Activated naive CD8-positive, alpha-beta T cell treated with anti-CD3 and anti-CD28 coated beads for 36 hours (primary cell): ENCODE data around the gene BPNT1. TPM values are rescaled to one million over a fixed set of nuclear protein-coding genes. Genes with fewer than 3 reads are reported as not detected.
"Not testable (repeated sequence)": the region's sequence is repeated elsewhere in the genome, so short reads cannot be mapped to it uniquely, and the experiment has no call there.

Source experiments
- DNase-seq: peaks from one replicate; pipeline ENCODE4 v3.0.0; 2021
- H3K27ac Mint-ChIP-seq: one replicate; pipeline ENCODE4 v1.8.0; 2022; ENCODE audit warnings: mild to moderate bottlenecking, moderate library complexity, mixed read lengths
- H3K27me3 Mint-ChIP-seq: one replicate; pipeline ENCODE4 v1.8.0; 2022; ENCODE audit warnings: mild to moderate bottlenecking, mixed read lengths
- H3K36me3 Mint-ChIP-seq: one replicate; pipeline ENCODE4 v1.8.0; 2021; ENCODE audit warnings: mild to moderate bottlenecking, mixed read lengths
- H3K4me1 Mint-ChIP-seq: one replicate; pipeline ENCODE4 v1.8.0; 2021; ENCODE audit warnings: mixed read lengths
- H3K4me3 Mint-ChIP-seq: one replicate; pipeline ENCODE4 v1.8.0; 2022; ENCODE audit warnings: mild to moderate bottlenecking, moderate library complexity, mixed read lengths
- H3K9me3 Mint-ChIP-seq: one replicate; pipeline ENCODE4 v1.8.0; 2022; ENCODE audit warnings: mixed read lengths
- total RNA-seq, 2 experiments: library from RNA; stranded (reverse); gene quantifications; one replicate each; pipeline ENCODE4 v1.2.3, GENCODE V29; 2021

Gene BPNT1
- total RNA-seq, 2 experiments from 2014 or later = 23.6 to 26.1 TPM

DNA sequence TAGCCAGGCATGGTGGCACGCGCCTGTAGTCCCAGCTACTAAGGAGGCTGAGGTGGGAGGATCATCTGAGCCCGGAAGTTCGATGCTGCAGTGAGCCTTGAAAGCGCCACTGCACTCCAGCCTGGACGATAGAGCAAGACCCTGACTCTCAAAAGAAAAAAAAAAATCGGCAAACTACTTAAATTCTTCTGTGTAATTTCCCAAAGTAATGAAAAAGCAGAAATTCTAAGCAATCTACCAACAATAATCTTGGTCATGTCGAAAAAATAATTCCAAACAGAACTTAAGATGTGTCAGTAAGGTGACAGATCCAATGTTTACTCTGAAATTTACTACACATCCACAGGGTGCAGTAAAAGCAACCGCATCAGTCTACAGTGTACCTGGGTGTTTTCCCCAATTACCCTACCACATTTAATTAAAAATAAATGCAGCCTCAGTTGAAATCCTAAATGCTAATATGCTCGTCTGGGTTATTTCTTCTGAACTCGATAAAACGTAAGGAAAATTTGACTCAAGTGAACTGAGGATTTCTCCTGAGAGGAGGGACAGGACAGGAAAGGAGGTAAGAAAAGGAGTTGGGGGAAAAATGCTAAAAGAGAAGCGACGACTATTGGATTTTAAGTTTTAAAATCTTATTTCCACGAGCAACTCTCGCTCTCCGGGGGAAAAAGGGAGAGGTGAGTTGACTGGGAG is 44.1 kb downstream of the BPNT1 start:
- Mint-ChIP-seq H3K27me3 (no peaks in the 10 kb centered on the region), H3K4me3 (peak overlapping the region; percentile 95), H3K4me1 (peaks cover 30% of the 10 kb centered on the region), H3K9me3 (no peaks in the 10 kb centered on the region), H3K36me3 (peaks cover 23% of the 10 kb centered on the region), H3K27ac (peak overlapping the region; percentile 99)
- no peak for DNase-seq

DNA sequence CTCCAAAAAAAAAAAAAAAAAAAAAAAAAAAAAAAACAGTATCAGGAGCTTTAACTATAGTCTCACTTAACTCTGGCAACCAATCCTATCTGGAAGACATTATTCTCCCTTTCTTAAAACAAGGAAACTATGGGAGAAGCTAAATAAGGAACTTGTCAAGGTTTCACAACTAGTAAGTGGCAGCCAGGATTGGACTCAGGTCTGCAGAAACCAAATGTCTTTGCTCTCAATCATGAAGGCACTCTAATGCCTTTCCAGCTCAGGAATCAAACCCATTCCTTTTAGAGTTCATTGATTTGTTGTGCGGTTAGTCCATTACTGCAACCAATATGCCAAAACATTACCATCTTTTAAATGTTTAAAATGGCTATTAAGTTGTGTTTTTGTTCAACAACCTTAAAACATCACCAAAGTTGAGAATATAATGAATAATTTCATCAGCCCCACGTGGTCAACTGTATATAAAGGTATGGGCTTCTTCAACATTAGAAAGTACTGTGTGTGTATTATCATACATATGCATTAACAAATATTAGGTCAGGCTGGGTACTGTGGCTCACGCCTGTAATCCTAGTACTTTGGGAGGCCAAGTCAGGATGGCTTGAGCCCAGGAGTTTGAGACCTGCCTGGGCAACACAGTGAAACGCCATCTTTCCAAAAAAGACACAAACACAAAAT is 44.8 kb downstream of the BPNT1 start:
- H3K4me1 Mint-ChIP-seq = peaks cover 32% of the 10 kb centered on the region
- no peaks in the 10 kb centered on the region for H3K27me3 Mint-ChIP-seq
- peaks cover 23% of the 10 kb centered on the region for H3K36me3 Mint-ChIP-seq
- H3K4me3 Mint-ChIP-seq = peak overlapping the region; percentile 95
- H3K27ac Mint-ChIP-seq = peak overlapping the region; percentile 99
- no peaks in the 10 kb centered on the region for H3K9me3 Mint-ChIP-seq
- no peak for DNase-seq

DNA sequence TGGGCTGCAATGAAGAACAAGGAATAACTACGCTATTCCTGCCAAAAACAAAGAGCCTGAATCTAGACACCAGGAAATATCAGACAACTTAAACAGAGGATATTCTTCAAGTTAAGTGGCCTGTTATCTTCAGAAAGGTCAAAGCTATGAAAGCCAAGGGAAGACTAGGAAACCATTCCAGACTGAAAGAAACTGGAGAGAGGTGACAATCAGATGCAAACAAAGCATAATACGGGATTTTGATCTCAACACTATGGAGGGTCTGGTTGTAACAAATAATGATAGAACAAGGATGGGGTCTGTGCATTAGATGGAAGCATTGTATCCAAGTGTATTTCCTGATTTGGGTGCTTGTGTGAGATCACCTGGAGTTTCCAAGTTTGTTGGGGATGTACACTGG is 45.9 kb downstream of the BPNT1 start:
- Mint-ChIP-seq H3K36me3 (peaks cover 28% of the 10 kb centered on the region), H3K9me3 (no peaks in the 10 kb centered on the region), H3K4me3 (peak overlapping the region; percentile 55), H3K4me1 (peaks cover 38% of the 10 kb centered on the region), H3K27me3 (no peaks in the 10 kb centered on the region), H3K27ac (peak overlapping the region; percentile 49)
- DNase-seq = no peak

DNA sequence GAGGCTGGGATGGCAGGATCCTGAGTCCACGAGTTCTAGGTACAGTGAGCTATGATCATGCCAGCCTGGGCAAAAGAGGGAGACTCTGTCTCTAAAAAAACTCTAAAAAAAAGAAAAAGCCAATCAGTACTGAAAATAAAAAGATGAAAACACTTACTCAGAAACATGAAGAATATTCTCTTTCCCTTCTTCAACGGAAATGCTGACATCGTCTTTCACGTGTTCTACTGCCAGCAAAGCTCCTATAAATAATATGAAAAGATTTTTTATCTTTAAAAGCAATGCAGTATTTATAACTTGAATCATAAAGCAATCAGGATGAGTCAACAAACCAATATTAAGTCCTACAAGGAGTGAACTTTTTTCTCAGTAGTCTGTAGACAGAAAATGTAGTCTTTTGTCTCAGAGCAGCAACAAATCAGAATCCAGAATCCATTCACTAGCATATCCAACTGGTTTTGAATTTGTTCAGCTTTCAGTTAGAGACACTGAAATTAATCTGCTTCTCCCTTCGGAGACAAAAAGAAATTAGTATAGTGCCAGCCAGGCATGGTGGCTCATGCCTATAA is 49.5 kb downstream of the BPNT1 start:
- Mint-ChIP-seq H3K27ac (peak overlapping the region; percentile 20), H3K4me1 (peaks cover 41% of the 10 kb centered on the region), H3K27me3 (no peaks in the 10 kb centered on the region), H3K36me3 (peaks cover 44% of the 10 kb centered on the region), H3K4me3 (no peak overlapping the region), H3K9me3 (no peaks in the 10 kb centered on the region)
- no peak for DNase-seq

DNA sequence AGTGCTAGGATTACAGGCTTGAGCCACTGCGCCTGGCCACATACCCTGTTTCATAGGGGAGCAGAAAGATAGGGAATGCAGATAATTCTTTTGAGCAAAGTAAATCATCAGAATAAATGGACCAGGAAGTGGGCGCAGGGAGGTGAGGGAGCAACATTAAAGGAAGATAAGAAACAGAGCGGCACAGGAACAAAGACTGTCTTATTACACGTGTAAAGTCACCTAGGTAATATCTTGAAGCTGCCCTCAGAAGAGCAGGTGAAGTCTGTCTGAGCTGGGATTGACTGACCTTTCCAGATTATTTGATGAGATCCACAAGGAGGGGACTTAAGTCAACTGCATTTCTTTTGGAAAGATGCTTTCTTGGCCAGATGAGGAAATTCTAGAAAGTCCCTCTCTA is 50.9 kb downstream of the BPNT1 start:
- Mint-ChIP-seq H3K4me3 (no peak overlapping the region), H3K4me1 (peaks cover 34% of the 10 kb centered on the region), H3K9me3 (no peaks in the 10 kb centered on the region), H3K27me3 (no peaks in the 10 kb centered on the region), H3K36me3 (peaks cover 44% of the 10 kb centered on the region), H3K27ac (no peak overlapping the region)
- DNase-seq = no peak

DNA sequence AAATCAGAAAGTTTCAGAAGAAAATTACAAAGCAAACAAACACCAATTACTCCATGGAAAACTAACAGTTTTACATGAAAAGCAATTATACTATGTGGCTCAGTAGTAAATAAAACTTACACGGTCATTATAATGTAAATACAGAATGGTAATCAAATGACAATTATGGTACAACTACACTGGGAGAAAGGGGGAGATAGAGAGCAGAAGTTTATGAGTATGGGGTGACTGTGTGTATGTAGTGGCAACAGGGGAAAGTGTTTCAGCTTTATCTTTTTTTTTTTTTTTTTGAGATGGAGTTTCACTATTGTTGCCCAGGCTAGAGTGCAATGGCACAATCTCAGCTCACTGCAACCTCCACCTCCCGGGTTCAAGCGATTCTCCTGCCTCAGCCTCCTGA is 51.8 kb downstream of the BPNT1 start:
- not testable (repeated sequence) for H3K4me3 Mint-ChIP-seq, H3K27ac Mint-ChIP-seq, H3K9me3 Mint-ChIP-seq, H3K27me3 Mint-ChIP-seq, DNase-seq
- Mint-ChIP-seq H3K36me3 (peaks cover 42% of the 10 kb centered on the region), H3K4me1 (peaks cover 28% of the 10 kb centered on the region)

DNA sequence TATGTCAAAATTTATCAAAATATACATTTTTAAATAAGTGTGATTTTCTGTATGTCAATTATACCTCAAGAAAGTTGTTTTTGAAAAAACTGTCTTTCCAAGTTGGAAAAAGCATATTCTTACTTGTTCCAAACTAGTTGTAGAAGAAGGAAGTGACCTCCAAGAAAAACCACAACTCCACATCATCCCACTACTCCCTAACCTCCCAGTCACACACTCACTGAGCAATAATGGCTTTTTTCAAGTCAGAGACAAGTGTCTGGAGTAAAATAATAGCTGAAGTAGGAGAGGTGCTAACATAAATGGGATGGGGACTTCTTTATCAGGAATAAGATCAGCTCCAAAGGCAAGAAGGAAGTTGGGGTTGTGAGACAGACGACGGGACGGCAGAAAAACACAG is 56.7 kb downstream of the BPNT1 start:
- peaks cover 15% of the 10 kb centered on the region for H3K4me1 Mint-ChIP-seq
- no peak overlapping the region for H3K4me3 Mint-ChIP-seq
- no peaks in the 10 kb centered on the region for H3K9me3 Mint-ChIP-seq
- peaks cover 39% of the 10 kb centered on the region for H3K36me3 Mint-ChIP-seq
- no peaks in the 10 kb centered on the region for H3K27me3 Mint-ChIP-seq
- no peak overlapping the region for H3K27ac Mint-ChIP-seq
- DNase-seq = no peak

DNA sequence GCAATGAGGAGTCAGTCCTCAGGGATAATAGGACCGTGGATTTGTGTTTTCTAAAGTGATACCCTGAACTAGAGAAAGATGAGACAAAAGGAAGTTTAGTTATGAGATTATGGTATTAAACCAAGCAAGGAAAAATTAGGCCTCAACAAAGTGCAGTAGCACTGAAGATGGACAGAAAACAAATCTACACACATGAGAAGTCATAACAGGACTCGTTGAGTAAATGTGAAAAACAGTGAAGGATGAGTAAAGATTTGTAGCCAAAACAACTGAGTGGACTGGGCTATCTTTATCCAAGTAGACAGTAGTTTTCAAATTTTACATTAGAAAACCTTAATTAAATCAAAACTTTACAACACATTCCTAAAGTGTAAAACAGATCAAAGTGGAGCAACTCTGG is 58.3 kb downstream of the BPNT1 start:
- no peak for DNase-seq
- H3K9me3 Mint-ChIP-seq = no peaks in the 10 kb centered on the region
- no peaks in the 10 kb centered on the region for H3K27me3 Mint-ChIP-seq
- H3K4me1 Mint-ChIP-seq = peaks cover 6% of the 10 kb centered on the region
- no peak overlapping the region for H3K27ac Mint-ChIP-seq
- H3K36me3 Mint-ChIP-seq = peaks cover 30% of the 10 kb centered on the region
- no peak overlapping the region for H3K4me3 Mint-ChIP-seq

DNA sequence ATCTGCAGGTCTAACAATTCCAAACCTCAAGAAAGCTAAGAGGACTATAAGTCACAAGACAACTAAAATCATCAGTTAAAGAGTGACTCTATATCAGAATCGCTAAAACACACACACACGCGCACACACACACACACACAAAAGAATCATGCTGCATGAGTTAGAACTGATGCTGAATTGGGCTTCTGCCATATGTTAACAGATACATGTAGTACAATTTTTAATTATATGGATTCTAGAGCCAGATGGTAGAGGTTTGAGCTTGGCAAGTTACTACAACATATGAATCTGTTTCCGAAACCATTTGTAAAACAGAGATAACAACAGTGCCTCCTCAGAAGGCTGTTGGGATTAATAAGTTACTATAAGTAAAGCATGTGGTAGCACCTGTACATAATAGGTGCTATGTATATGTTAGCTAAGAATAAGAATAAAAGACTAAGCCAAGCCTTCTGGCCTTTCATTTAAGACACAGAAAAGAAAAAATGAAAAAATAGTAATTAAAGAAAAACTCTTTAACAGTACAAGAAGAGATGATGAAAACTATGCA is 61.2 kb downstream of the BPNT1 start:
- H3K4me1 Mint-ChIP-seq = peaks cover 3% of the 10 kb centered on the region
- DNase-seq = no peak
- no peaks in the 10 kb centered on the region for H3K27me3 Mint-ChIP-seq
- no peak overlapping the region for H3K27ac Mint-ChIP-seq
- no peak overlapping the region for H3K4me3 Mint-ChIP-seq
- H3K9me3 Mint-ChIP-seq = no peaks in the 10 kb centered on the region
- peaks cover 32% of the 10 kb centered on the region for H3K36me3 Mint-ChIP-seq

DNA sequence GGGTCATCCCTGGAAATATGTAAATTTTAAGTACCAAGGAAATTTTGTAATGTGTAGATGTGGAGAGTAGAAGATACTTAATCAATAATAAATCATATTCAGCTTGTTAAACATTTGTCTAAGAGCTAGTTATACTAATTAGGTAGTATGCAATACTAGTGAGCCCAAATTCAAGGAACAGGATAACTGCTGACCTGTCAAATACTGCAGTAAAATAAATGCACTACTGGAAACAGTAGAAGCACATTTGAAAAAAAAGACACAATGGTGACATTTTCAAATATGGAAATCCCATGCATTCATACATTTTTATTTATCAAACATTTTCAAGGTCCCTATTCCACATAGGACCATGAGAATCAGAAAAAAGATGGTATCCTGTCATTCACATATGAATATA is 70.5 kb downstream of the BPNT1 start:
- peaks cover 37% of the 10 kb centered on the region for H3K36me3 Mint-ChIP-seq
- peaks cover 3% of the 10 kb centered on the region for H3K4me1 Mint-ChIP-seq
- H3K9me3 Mint-ChIP-seq = no peaks in the 10 kb centered on the region
- no peak for DNase-seq
- H3K4me3 Mint-ChIP-seq = no peak overlapping the region
- H3K27me3 Mint-ChIP-seq = no peaks in the 10 kb centered on the region
- no peak overlapping the region for H3K27ac Mint-ChIP-seq

DNA sequence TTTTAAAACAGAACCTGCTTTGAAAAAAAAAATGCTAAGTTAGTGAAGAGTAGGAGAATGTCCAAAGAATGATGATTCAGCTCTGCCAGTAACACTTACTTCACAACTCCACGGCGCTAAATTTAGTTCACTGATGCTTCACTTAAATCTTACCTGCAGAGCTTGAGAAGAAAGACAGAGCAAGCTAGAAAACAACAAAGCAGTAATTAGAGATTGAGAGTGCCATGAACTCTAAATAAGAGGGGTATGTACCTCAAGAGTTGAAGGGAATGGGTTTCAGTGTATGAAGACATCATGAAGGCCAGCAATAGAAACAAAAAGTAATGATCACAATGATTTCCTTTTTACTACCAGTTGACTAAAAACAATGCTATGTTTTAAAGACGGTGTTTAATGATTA is 76.1 kb downstream of the BPNT1 start:
- Mint-ChIP-seq H3K27me3 (no peaks in the 10 kb centered on the region), H3K4me3 (no peak overlapping the region), H3K27ac (no peak overlapping the region), H3K36me3 (peaks cover 32% of the 10 kb centered on the region), H3K4me1 (peaks cover 5% of the 10 kb centered on the region), H3K9me3 (no peaks in the 10 kb centered on the region)
- DNase-seq = no peak

DNA sequence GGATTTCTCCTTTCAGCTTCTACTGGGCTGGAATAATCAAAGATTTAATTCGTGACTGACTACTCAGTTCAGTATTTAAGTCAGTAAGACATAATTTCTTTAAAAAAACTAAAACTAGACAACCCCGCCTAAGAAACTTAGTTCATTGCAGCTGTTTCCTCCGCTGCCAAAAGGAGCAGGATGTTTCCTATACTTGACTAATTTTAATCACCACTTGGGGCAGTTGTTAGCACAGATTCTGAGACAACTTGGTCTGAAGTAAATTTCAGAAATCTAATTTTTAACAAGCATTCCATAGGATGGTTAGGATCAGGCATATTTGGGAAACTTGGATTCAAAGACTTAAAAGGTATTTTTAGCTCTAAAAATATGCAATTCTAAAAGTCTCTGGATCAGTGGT is 77.3 kb downstream of the BPNT1 start:
- Mint-ChIP-seq H3K4me3 (no peak overlapping the region), H3K4me1 (peaks cover 5% of the 10 kb centered on the region), H3K27ac (no peak overlapping the region), H3K27me3 (no peaks in the 10 kb centered on the region), H3K36me3 (peaks cover 29% of the 10 kb centered on the region), H3K9me3 (no peaks in the 10 kb centered on the region)
- no peak for DNase-seq

DNA sequence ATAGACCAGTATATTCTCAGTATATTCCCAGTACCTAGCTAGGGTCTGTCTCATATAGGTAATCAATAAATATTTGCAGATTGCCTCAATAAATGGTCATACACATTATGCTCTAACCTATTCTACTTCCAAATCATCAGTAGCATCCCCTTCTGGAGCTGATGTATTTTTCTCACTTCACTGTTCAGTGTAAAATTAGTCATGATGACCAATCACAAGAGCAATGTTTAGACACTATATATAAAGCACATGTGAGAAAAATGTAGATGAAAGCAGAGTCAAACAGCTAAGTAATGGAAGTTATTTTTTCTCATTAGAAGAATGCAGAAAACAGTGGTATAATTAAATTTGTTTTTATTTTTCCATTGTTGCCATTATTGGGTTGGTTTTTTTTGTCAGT is 78.0 kb downstream of the BPNT1 start:
- Mint-ChIP-seq H3K27ac (no peak overlapping the region), H3K4me1 (peaks cover 5% of the 10 kb centered on the region), H3K9me3 (no peaks in the 10 kb centered on the region), H3K4me3 (no peak overlapping the region), H3K36me3 (peaks cover 29% of the 10 kb centered on the region), H3K27me3 (no peaks in the 10 kb centered on the region)
- DNase-seq = no peak
